Fibroblast of the aortic adventitia (primary cell): Measurements from ENCODE around the gene RBM15B. TPM values are rescaled to one million over a fixed set of nuclear protein-coding genes. Genes with fewer than 3 reads are reported as not detected.

Experiments
- DNase-seq: peaks from one replicate; pipeline ENCODE4 v3.0.0-alpha.2; 2010; ENCODE audit warnings: low read depth
- H3K4me3 ChIP-seq: 2 replicates; pipeline ENCODE4 v1.5.1; 2011; ENCODE audit warnings: low read depth, mild to moderate bottlenecking, control low read depth, low read length, moderate library complexity
- total RNA-seq: library from RNA; depleted of rRNA; stranded (reverse); fragments of >200 nt; gene quantifications from 2 replicates; pipeline ENCODE4 v1.2.3, GENCODE V29; 2012; ENCODE audit warnings: low replicate concordance
- TF ChIP-seq, protein P1 (sequence below): IDR thresholded peaks from 2 replicates; pipeline ENCODE4 v1.5.1; 2011; ENCODE audit warnings: mild to moderate bottlenecking, low read length, control low read depth, inconsistent platforms; ENCODE audit not compliant: insufficient read depth

Gene RBM15B
- total RNA-seq, 1 donor = 28.6 TPM

DNA sequence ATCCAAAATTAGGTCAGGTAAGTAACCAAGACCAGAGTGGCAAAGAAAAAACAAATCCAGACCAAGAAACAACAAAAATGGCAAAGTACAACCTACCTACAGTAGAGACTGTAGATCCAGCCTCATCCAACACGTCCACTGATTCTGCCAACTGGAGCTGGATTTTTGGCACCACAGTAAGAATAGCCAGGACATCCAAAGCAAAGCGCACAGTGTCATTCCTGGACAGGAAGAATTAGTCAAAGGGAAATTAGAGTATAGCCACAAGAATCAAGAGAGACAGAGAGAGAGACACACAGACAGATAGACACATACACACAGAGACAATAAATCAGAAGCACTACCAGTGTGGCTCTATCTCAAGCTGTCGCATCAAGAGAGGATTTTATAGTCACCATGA, 31.1 kb downstream of the RBM15B start:
- no peak for DNase-seq
- TF ChIP-seq, protein P1, sequence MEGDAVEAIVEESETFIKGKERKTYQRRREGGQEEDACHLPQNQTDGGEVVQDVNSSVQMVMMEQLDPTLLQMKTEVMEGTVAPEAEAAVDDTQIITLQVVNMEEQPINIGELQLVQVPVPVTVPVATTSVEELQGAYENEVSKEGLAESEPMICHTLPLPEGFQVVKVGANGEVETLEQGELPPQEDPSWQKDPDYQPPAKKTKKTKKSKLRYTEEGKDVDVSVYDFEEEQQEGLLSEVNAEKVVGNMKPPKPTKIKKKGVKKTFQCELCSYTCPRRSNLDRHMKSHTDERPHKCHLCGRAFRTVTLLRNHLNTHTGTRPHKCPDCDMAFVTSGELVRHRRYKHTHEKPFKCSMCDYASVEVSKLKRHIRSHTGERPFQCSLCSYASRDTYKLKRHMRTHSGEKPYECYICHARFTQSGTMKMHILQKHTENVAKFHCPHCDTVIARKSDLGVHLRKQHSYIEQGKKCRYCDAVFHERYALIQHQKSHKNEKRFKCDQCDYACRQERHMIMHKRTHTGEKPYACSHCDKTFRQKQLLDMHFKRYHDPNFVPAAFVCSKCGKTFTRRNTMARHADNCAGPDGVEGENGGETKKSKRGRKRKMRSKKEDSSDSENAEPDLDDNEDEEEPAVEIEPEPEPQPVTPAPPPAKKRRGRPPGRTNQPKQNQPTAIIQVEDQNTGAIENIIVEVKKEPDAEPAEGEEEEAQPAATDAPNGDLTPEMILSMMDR = no peak

DNA sequence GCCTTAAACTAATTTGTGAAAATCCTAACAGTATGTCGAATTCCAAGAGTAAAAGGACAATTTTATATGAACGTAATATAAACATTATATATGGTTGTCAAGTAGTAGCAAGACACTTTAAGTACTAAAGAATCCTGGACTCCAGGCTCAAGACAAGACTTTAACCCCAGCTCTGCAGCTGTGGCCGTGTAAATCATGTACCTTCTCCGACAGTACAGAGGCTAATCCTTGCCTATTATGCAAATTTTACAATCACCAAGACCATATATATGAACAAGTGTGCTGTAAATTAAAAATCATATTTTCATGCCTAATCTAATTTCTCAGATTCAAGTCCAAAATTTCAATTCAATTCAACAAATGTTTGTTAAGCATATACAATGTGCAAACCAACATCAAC, 35.8 kb downstream of the RBM15B start:
- TF ChIP-seq, protein P1 = no peak
- no peak for DNase-seq
- no peak overlapping the region for H3K4me3 ChIP-seq

More for the DNA sequence above, 31.1 kb downstream of the RBM15B start:
- H3K4me3 ChIP-seq = no peak overlapping the region

DNA sequence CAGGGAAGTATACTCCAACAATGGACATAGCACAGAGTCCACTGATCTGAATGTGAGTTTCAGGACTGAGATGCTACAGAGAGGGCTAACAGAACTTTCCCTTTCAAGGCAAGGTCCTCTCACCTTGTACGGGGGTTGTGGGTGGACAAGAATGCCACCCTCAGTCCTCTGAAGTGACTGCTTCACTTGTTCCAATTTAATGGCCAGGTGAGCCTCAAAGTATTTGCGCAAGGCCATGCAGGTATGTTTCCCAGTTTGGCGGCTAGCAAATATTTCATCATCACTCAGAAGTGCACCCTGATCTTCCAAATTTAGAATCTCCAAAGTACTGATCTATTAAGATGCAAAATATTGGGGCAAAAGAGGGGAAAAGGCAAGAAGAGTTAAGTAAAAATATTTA, 38.1 kb downstream of the RBM15B start:
- DNase-seq = no peak
- TF ChIP-seq, protein P1 = no peak
- H3K4me3 ChIP-seq = no peak overlapping the region

DNA sequence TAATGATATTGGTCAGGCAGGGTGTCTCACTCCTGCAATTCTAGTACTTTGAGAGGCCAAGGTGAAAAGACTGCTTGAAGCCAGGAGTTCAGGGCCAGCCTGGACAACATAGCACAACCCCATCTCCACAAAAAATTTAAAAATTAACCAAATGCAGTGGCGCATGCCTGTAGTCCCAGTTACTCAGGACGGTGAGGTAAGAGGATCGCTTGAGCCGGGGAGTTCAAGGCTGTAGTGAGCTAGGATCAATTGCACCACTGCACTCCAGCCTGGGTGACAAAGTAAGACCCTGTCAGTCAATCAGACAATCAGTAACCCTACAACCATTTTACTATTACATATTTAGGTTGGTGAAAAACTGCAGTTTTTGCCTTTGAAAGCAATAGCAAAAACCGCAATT, 43.0 kb downstream of the RBM15B start:
- TF ChIP-seq, protein P1 = no peak
- H3K4me3 ChIP-seq = no peak overlapping the region
- DNase-seq = no peak

DNA sequence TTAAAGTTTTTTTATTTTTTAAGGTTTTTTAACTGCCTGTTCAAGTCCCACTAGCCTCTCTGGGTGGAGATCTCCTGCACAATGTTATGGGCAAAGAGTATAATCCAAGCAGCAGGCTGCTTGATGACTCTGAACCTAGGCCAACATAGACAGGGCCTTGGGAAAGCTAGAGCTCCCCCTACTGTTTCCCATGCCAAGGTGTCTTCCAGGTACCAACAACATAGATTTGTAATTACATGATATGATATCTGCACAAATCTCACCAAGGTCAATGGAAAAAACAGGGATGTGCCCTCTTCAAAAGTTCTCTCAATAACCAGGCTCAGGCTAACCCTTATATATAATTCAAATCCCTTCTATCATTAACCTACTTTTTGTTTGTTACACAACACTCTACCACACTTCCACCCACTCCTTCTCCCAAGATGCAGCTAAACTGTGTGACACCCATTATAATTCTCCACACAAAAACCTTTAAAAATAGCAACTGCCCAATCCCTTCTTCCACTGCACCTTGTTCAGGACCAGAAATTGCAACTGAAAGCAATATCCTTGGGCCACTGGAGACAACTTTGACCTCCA, 43.8 kb downstream of the RBM15B start:
- peak; percentile 64 for DNase-seq
- H3K4me3 ChIP-seq = no peak overlapping the region
- TF ChIP-seq, protein P1 = peak; percentile 81

DNA sequence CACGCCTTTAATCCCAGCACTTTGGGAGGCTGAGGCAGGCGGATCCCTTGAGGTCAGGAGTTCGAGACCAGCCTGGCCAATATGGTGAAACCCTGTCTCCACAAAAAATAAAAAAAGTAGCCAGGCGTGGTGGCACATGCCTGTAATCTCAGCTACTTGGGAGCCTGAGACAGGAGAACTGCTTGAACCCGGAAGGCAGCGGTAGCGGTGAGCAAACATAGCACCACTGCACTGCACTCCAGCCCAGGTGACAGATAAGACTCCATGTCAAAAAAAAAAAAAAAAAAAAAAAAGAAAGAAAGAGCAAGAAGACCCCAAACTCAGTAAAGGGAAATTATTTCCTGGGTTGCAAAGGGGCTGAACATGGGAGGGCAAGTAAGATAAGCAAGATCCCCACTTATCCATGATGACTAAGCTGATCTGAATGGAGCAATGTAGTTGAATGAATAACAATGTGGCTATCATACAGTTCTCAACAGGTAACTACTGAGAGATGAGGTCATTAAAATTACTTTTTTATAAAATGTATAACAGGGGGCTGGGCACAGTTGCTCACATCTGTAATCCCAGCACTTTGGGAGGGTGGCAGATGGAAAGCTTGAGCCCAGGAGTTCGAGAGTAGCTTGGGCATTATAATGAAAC, 46.0 kb downstream of the RBM15B start:
- DNase-seq = no peak
- H3K4me3 ChIP-seq = no peak overlapping the region
- TF ChIP-seq, protein P1 = no peak
